Neural cell (in vitro differentiated cells): ENCODE measurements around the gene HES6. TPM values are rescaled to one million over a fixed set of nuclear protein-coding genes. Genes with fewer than 3 reads are reported as not detected.

Experiments used
- H2AFZ ChIP-seq: fragments of 200-600, 300-800 bp; sonication (generic), shearing (Covaris generic); 2 replicates; pipeline ENCODE4 v1.6.0; 2014; ENCODE audit warnings: low read depth, mild to moderate bottlenecking, antibody characterized with exemption, low read length, moderate library complexity
- H3F3A ChIP-seq: fragments of 200-600 bp; shearing (Covaris generic); 2 replicates; pipeline ENCODE4 v1.6.1; 2016; ENCODE audit warnings: mild to moderate bottlenecking, moderate library complexity, mixed read lengths, antibody characterized with exemption, low read length; ENCODE audit not compliant: insufficient read depth, poor library complexity, severe bottlenecking
- H3K27ac ChIP-seq: fragments of 200-600, 300-800 bp; sonication (generic), shearing (Covaris generic); 2 replicates; pipeline ENCODE4 v1.5.1; 2014; ENCODE audit warnings: mild to moderate bottlenecking, low read length, moderate library complexity
- H3K27me3 ChIP-seq: fragments of 300-800, 200-600 bp; sonication (generic), shearing (Covaris generic); 2 replicates; pipeline ENCODE4 v1.6.0; 2014; ENCODE audit warnings: mild to moderate bottlenecking, low read depth, low read length, moderate library complexity; ENCODE audit not compliant: insufficient read depth
- H3K36me3 ChIP-seq: fragments of 300-800, 200-600 bp; sonication (generic), shearing (Covaris generic); 2 replicates; pipeline ENCODE4 v1.5.1; 2014; ENCODE audit warnings: mild to moderate bottlenecking, antibody characterized with exemption, low read length, moderate library complexity; ENCODE audit not compliant: insufficient read depth
- H3K4me2 ChIP-seq: fragments of 300-800, 200-600 bp; sonication (generic), shearing (Covaris generic); 2 replicates; pipeline ENCODE4 v1.6.0; 2014; ENCODE audit warnings: mild to moderate bottlenecking, low read length
- H3K4me3 ChIP-seq: fragments of 300-800, 200-600 bp; sonication (generic), shearing (Covaris generic); 2 replicates; pipeline ENCODE4 v1.5.1; 2014; ENCODE audit warnings: mild to moderate bottlenecking, low read length, moderate library complexity
- H3K79me2 ChIP-seq: fragments of 200-600 bp; shearing (Covaris generic); replicated peaks from 2 replicates; pipeline ENCODE4 v1.6.0; 2014; ENCODE audit warnings: mild to moderate bottlenecking, low read length, moderate library complexity; ENCODE audit not compliant: insufficient read depth
- H3K9ac ChIP-seq: fragments of 300-800, 200-600 bp; sonication (generic), shearing (Covaris generic); 2 replicates; pipeline ENCODE4 v1.6.1; 2016; ENCODE audit warnings: mild to moderate bottlenecking, low read length, mixed read lengths
- H3K9me2 ChIP-seq: fragments of 200-600 bp; shearing (Covaris generic); 2 replicates; pipeline ENCODE4 v1.6.1; 2016; ENCODE audit warnings: mild to moderate bottlenecking, low read length, mixed read lengths; ENCODE audit not compliant: insufficient read depth
- H3K9me3 ChIP-seq: fragments of 200-600, 300-800 bp; sonication (generic), shearing (Covaris generic); 2 replicates; pipeline ENCODE4 v1.6.1; 2016; ENCODE audit warnings: mild to moderate bottlenecking, mixed run types, low read length, moderate library complexity, mixed read lengths
- H4K20me1 ChIP-seq: fragments of 200-600 bp; shearing (Covaris generic); 2 replicates; pipeline ENCODE4 v1.6.1; 2016; ENCODE audit warnings: mild to moderate bottlenecking, mixed run types; ENCODE audit not compliant: insufficient read depth
- CTCF ChIP-seq: fragments of 450-650 bp; IDR thresholded peaks from 2 replicates; pipeline ENCODE4 v1.5.1; 2014; ENCODE audit warnings: antibody characterized with exemption, mild to moderate bottlenecking, moderate library complexity; ENCODE audit not compliant: poor library complexity, severe bottlenecking
- EP300 ChIP-seq: fragments of 450-650 bp; conservative IDR thresholded peaks from 2 replicates; pipeline ENCODE4 v1.6.1; 2014; ENCODE audit warnings: antibody characterized with exemption, mild to moderate bottlenecking, moderate library complexity; ENCODE audit not compliant: poor library complexity, severe bottlenecking
- EZH2 ChIP-seq: fragments of 200-600, 300-800 bp; shearing (Covaris generic), sonication (generic); IDR thresholded peaks from 2 replicates; pipeline ENCODE4 v1.6.1; 2014; ENCODE audit warnings: antibody characterized with exemption, low read length, borderline replicate concordance, mild to moderate bottlenecking; ENCODE audit not compliant: insufficient read depth, poor library complexity, severe bottlenecking
- MXI1 ChIP-seq: fragments of 450-650 bp; conservative IDR thresholded peaks from 2 replicates; pipeline ENCODE4 v1.6.1; 2014; ENCODE audit warnings: antibody characterized with exemption, mild to moderate bottlenecking; ENCODE audit not compliant: poor library complexity, severe bottlenecking
- POLR2AphosphoS5 ChIP-seq: IDR thresholded peaks from 2 replicates; pipeline ENCODE4 v1.6.1; 2012
- RAD21 ChIP-seq: fragments of 450-650 bp; conservative IDR thresholded peaks from 2 replicates; pipeline ENCODE4 v1.6.1; 2014; ENCODE audit warnings: antibody characterized with exemption, mild to moderate bottlenecking, moderate library complexity
- REST ChIP-seq: IDR thresholded peaks from 2 replicates; pipeline ENCODE4 v1.6.1; 2012; ENCODE audit warnings: borderline replicate concordance
- SMC3 ChIP-seq: fragments of 450-650 bp; conservative IDR thresholded peaks from 2 replicates; pipeline ENCODE4 v1.6.1; 2014; ENCODE audit warnings: antibody characterized with exemption, mild to moderate bottlenecking, moderate library complexity; ENCODE audit not compliant: poor library complexity
- TAF1 ChIP-seq: IDR thresholded peaks from 2 replicates; pipeline ENCODE4 v1.6.1; 2012; ENCODE audit warnings: low read depth
- polyA plus RNA-seq: library from polyadenylated mRNA; depleted of rRNA; stranded (reverse); fragments of >200 nt; gene quantifications from 2 replicates; pipeline ENCODE4 v1.2.3, GENCODE V29; 2014

The HES6 gene
- polyA plus RNA-seq, 1 donor from 2014 or later = 236 TPM

- H3F3A ChIP-seq = no peaks in the 10 kb centered on the region
- H3K4me3 ChIP-seq = peak overlapping the region; percentile 97
- H3K9me3 ChIP-seq = no peaks in the 10 kb centered on the region
- peak overlapping the region; percentile 10 for H2AFZ ChIP-seq
- no peaks in the 10 kb centered on the region for H3K36me3 ChIP-seq
- TF ChIP-seq SMC3 (peak; percentile 38), MXI1 (peak; percentile 93), CTCF (peak; percentile 62), REST (no peak), POLR2AphosphoS5 (peak; percentile 47), TAF1 (peak; percentile 21), EZH2 (no peak), RAD21 (no peak), EP300 (peak; percentile 72)
- peak overlapping the region; percentile 67 for H3K4me2 ChIP-seq
- no peaks in the 10 kb centered on the region for H3K9me2 ChIP-seq
- peak overlapping the region; percentile 76 for H3K9ac ChIP-seq
- peaks cover 12% of the 10 kb centered on the region for H3K79me2 ChIP-seq
- H4K20me1 ChIP-seq = no peaks in the 10 kb centered on the region
- H3K27me3 ChIP-seq = no peaks in the 10 kb centered on the region
- peak overlapping the region; percentile 65 for H3K27ac ChIP-seq
These were observed 49.1 kb upstream of the HES6 start for GRCh38 chr2:238288650-238289573.

- H3K9ac ChIP-seq = peak within 1 kb of the TSS; percentile 76
- no peak for TF ChIP-seq EP300
- TF ChIP-seq REST = peak; percentile 23
- peak; percentile 13 for TF ChIP-seq RAD21
These were observed 48.2 kb upstream of the HES6 start, which contains the start of gene PER2 for GRCh38 chr2:238287737-238288649. Gene PER2, minus strand, starts transcription at chr2:238288610. Its CDS starts 10,674 bp downstream, at chr2:238277936.

More at GRCh38 chr2:238287737-238288649, 48.2 kb upstream of the HES6 start, which contains the start of gene PER2:
- no peaks in the 10 kb centered on the region for H4K20me1 ChIP-seq
- H3K9me3 ChIP-seq = no peaks in the 10 kb centered on the region
- no peaks in the 10 kb centered on the region for H3K27me3 ChIP-seq
- H3K9me2 ChIP-seq = no peaks in the 10 kb centered on the region
- peaks cover 17% of the 10 kb centered on the region for H3K79me2 ChIP-seq
- no peaks in the 10 kb centered on the region for H3K36me3 ChIP-seq
- peak within 1 kb of the TSS; percentile 65 for H3K27ac ChIP-seq
- H3F3A ChIP-seq = no peaks in the 10 kb centered on the region
- H3K4me3 ChIP-seq = peak within 1 kb of the TSS; percentile 97
- H2AFZ ChIP-seq = peak within 1 kb of the TSS; percentile 10
- H3K4me2 ChIP-seq = peak within 1 kb of the TSS; percentile 71
